IPS-18a (cell line): ENCODE data around the gene CLPSL1.

Experiments used
- H3K27ac ChIP-seq: one replicate; pipeline ENCODE4 v1.5.1; 2013; ENCODE audit warnings: low read length
- H3K27me3 ChIP-seq: one replicate; pipeline ENCODE4 v1.6.1; 2013; ENCODE audit warnings: mild to moderate bottlenecking, low read length; ENCODE audit not compliant: control insufficient read depth, insufficient read depth
- H3K36me3 ChIP-seq: one replicate; pipeline ENCODE4 v1.6.1; 2013; ENCODE audit warnings: low read depth, low read length; ENCODE audit not compliant: control insufficient read depth
- H3K4me1 ChIP-seq: one replicate; pipeline ENCODE4 v1.6.1; 2013; ENCODE audit warnings: low read depth, low read length; ENCODE audit not compliant: control insufficient read depth
- H3K4me3 ChIP-seq: one replicate; pipeline ENCODE4 v1.5.1; 2013; ENCODE audit warnings: low read length
- H3K9ac ChIP-seq: one replicate; pipeline ENCODE4 v1.6.1; 2013; ENCODE audit warnings: mild to moderate bottlenecking, low read length, moderate library complexity
- H3K9me3 ChIP-seq: one replicate; pipeline ENCODE4 v1.6.1; 2013; ENCODE audit warnings: low read depth, low read length; ENCODE audit not compliant: control insufficient read depth

Gene CLPSL1

GRCh38 chr6:35804996-35805736, 24.3 kb downstream of the CLPSL1 start, which contains the start of gene LHFPL5:
Gene LHFPL5 (plus strand): TSS chr6:35805352. CDS start chr6:35805671, 319 bp downstream.
- Histone ChIP-seq H3K27ac (no peak within 1 kb of the TSS), H3K36me3 (no peaks in the 10 kb centered on the region), H3K4me1 (no peaks in the 10 kb centered on the region), H3K9me3 (no peaks in the 10 kb centered on the region), H3K9ac (no peak within 1 kb of the TSS), H3K27me3 (no peaks in the 10 kb centered on the region), H3K4me3 (peak within 1 kb of the TSS; percentile 51)

DNA sequence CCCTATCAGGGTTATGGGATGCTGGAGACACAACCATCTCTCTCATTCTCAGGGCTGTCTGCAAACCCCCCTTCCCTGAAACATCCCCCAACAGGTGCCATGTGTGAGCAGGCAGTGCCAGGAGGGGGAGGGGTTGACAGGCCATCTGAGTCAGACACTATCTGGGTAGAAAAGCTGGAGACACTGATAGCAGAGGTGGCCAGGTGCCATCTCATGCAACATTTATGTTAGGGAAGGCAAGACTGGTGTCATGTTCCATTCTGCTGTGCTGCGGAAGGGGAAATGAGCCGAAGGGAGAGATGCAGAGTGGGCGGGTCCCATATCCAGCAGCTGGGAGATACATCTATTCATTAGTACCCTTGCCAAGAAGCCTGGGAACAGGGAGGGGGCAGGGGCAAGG, 27.9 kb downstream of the CLPSL1 start:
- no peaks in the 10 kb centered on the region for H3K9me3 ChIP-seq
- H3K4me1 ChIP-seq: no peaks in the 10 kb centered on the region
- H3K4me3 ChIP-seq: no peak overlapping the region
- H3K27me3 ChIP-seq: no peaks in the 10 kb centered on the region
- H3K36me3 ChIP-seq: no peaks in the 10 kb centered on the region
- H3K27ac ChIP-seq: no peak overlapping the region
- H3K9ac ChIP-seq: no peak overlapping the region

- H3K27me3 ChIP-seq: no peaks in the 10 kb centered on the region
Measured at GRCh38 chr6:35809809-35810208, 29.0 kb downstream of the CLPSL1 start.

GRCh38 chr6:35810971-35811698, 30.3 kb downstream of the CLPSL1 start:
- Histone ChIP-seq H3K27ac (no peak overlapping the region), H3K4me3 (no peak overlapping the region), H3K36me3 (no peaks in the 10 kb centered on the region)

More at GRCh38 chr6:35809809-35810208, 29.0 kb downstream of the CLPSL1 start:
- Histone ChIP-seq H3K36me3 (no peaks in the 10 kb centered on the region), H3K9ac (no peak overlapping the region), H3K4me3 (no peak overlapping the region), H3K4me1 (no peaks in the 10 kb centered on the region), H3K9me3 (no peaks in the 10 kb centered on the region), H3K27ac (no peak overlapping the region)

GRCh38 chr6:35811699-35811995, 30.8 kb downstream of the CLPSL1 start:
- no peaks in the 10 kb centered on the region for H3K36me3 ChIP-seq
- H3K9ac ChIP-seq: no peak overlapping the region
- no peaks in the 10 kb centered on the region for H3K4me1 ChIP-seq
- H3K27ac ChIP-seq: no peak overlapping the region
- H3K4me3 ChIP-seq: no peak overlapping the region
- no peaks in the 10 kb centered on the region for H3K27me3 ChIP-seq
- no peaks in the 10 kb centered on the region for H3K9me3 ChIP-seq

More at GRCh38 chr6:35810971-35811698, 30.3 kb downstream of the CLPSL1 start:
- Histone ChIP-seq H3K4me1 (no peaks in the 10 kb centered on the region), H3K27me3 (no peaks in the 10 kb centered on the region), H3K9ac (no peak overlapping the region), H3K9me3 (no peaks in the 10 kb centered on the region)

DNA sequence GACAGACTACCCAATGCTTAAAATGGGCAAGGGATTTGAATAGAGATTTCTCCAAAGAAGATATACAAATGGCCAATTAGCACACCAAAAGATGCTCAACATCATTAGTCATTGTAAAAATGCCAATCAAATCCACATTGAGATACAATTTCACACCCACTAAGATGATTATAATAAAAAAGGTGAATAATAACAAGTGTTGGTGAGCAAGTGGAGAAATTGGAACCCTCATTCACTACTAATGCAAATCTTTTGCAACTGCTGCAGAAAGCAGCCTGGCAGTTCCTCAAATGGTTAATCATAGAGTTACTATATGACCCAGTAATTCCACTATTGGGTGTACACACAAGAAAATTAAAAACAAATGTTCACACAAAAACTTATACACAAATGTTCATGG, 36.7 kb downstream of the CLPSL1 start:
- H3K27me3 ChIP-seq: no peaks in the 10 kb centered on the region
- no peaks in the 10 kb centered on the region for H3K36me3 ChIP-seq
- no peak overlapping the region for H3K27ac ChIP-seq
- peaks cover 6% of the 10 kb centered on the region for H3K9me3 ChIP-seq
- H3K4me3 ChIP-seq: no peak overlapping the region
- no peaks in the 10 kb centered on the region for H3K4me1 ChIP-seq
- no peak overlapping the region for H3K9ac ChIP-seq

DNA sequence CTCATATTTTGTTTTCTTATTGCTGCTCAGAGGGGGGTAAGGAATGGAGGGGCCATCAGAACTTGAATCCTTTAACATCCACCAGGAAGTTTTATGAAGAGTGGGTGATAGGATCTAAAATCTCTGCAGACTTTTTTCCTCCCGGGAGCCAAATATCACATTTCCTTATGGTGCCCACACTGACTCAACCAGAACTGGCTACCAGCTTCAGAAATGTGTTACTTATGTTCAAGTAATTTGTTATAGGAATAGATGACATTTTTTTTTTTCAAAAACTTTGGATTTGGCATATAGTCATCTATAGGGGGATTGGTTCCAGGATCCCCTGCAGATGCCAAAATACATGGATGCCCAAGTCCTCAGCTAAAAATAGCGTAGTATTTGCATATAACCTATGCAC, 42.8 kb downstream of the CLPSL1 start:
- Histone ChIP-seq H3K9ac (no peak overlapping the region), H3K4me3 (no peak overlapping the region), H3K27ac (no peak overlapping the region), H3K9me3 (no peaks in the 10 kb centered on the region), H3K36me3 (no peaks in the 10 kb centered on the region), H3K4me1 (no peaks in the 10 kb centered on the region), H3K27me3 (no peaks in the 10 kb centered on the region)

GRCh38 chr6:35824552-35825192, 43.9 kb downstream of the CLPSL1 start:
- H3K27ac ChIP-seq: no peak overlapping the region
- no peaks in the 10 kb centered on the region for H3K9me3 ChIP-seq
- H3K4me3 ChIP-seq: no peak overlapping the region
- H3K4me1 ChIP-seq: no peaks in the 10 kb centered on the region
- no peaks in the 10 kb centered on the region for H3K36me3 ChIP-seq
- no peak overlapping the region for H3K9ac ChIP-seq
- no peaks in the 10 kb centered on the region for H3K27me3 ChIP-seq

- Histone ChIP-seq H3K4me3 (no peak overlapping the region), H3K27ac (no peak overlapping the region), H3K4me1 (no peaks in the 10 kb centered on the region), H3K36me3 (peaks cover 14% of the 10 kb centered on the region), H3K27me3 (no peaks in the 10 kb centered on the region), H3K9me3 (no peaks in the 10 kb centered on the region), H3K9ac (no peak overlapping the region)
Measured at GRCh38 chr6:35829306-35829705, 48.5 kb downstream of the CLPSL1 start.

DNA sequence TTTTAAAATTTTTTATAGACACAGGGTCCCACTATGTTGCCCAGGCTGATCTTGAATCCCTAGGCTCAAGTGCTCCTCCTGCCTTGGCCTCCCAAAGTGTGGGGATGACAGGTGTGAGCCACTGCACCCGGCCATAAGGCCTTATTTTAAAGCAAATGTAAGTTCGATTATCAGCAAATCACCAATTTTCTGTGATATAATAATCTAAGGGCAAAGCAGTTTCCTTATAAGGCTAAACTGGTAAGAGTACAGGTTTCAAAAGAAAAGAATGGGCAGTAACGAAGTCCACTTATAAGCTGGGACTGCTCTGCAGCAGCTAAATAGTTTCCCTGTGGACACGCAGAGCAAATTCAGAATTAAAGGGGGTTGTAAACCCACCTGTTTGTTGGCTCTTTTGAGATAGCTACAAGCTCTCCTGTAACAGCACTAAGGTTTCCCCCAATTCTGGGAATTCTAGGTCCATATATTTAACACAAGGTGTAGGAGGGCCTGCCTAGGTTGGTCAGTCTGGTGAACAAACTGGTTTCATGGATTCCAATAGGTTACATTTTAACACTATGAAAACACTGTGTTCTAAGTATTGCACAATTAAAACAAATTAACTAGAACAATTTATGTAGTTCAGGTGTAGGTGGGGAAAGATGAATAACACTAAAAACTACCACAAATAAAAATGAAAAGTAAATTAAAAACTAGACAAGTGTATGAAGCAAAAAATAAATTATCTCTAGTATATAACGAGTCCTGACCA, 50.6 kb downstream of the CLPSL1 start:
- Histone ChIP-seq H3K9me3 (no peaks in the 10 kb centered on the region), H3K4me1 (no peaks in the 10 kb centered on the region), H3K27me3 (no peaks in the 10 kb centered on the region), H3K36me3 (peaks cover 31% of the 10 kb centered on the region), H3K4me3 (no peak overlapping the region), H3K27ac (no peak overlapping the region), H3K9ac (no peak overlapping the region)

DNA sequence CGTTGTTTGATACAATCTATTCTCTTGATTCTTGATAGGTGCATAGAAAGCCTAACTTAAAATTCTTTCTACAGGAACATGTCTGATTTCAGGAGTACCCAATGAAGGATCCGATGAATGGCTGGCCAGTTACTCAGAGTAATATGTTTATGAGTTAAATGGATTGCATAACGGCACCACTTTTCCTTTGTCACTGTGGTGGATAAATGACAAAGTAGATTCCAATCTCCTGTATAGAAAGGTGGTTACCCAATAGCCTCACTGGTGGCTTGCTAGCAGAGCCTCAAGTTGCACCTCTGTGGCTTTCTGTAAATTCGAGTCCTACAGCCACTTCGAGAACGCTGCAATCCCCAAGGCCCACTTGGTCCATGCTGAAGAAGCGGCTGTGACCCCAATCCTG, 52.7 kb downstream of the CLPSL1 start:
- Histone ChIP-seq H3K9me3 (no peaks in the 10 kb centered on the region), H3K9ac (no peak overlapping the region), H3K36me3 (peaks cover 45% of the 10 kb centered on the region), H3K27ac (no peak overlapping the region), H3K27me3 (no peaks in the 10 kb centered on the region), H3K4me3 (no peak overlapping the region), H3K4me1 (no peaks in the 10 kb centered on the region)
